Endometrial microvascular endothelial cells (primary cell): ENCODE data around the gene JPT2. TPM values are rescaled to one million over a fixed set of nuclear protein-coding genes. Genes with fewer than 3 reads are reported as not detected.
"Not testable (repeated sequence)": the region's sequence is repeated elsewhere in the genome, so short reads cannot be mapped to it uniquely, and the experiment has no call there.

ENCODE experiments used
- in situ Hi-C: cut with HindIII; loops from 2 replicates; pipeline ENCODE4 v1.10.0; 2017; ENCODE audit warnings: low sequenced_read_pairs, low pct_unique_long_range_greater_than_20kb; ENCODE audit errors: inconsistent ontology term
- total RNA-seq: library from RNA; depleted of rRNA; stranded (reverse); fragments of >200 nt; gene quantifications from one replicate; pipeline ENCODE4 v1.2.3, GENCODE V29; 2015; ENCODE audit errors: inconsistent ontology term

The JPT2 gene
- total RNA-seq, 1 donor from 2014 or later = 85.9 TPM

- in situ Hi-C loops = no loop called here
Measured at GRCh38 chr16:1700246-1700645, 22.2 kb downstream of the JPT2 start.

GRCh38 chr16:1701216-1701878 is 23.3 kb downstream of the JPT2 start:
- in situ Hi-C loops = no loop called here

- in situ Hi-C loops = not testable (repeated sequence)
Measured at GRCh38 chr16:1705324-1705687, 27.2 kb downstream of the JPT2 start.

GRCh38 chr16:1705688-1706385 is 27.8 kb downstream of the JPT2 start, which contains the start of gene MAPK8IP3:
Gene MAPK8IP3 (plus strand): TSS chr16:1706195. CDS start chr16:1706340, 145 bp downstream.
- in situ Hi-C loops = no loop called here

GRCh38 chr16:1706386-1707192 is 28.5 kb downstream of the JPT2 start:
- in situ Hi-C loops = no loop called here

- in situ Hi-C loops = no loop called here
Measured at GRCh38 chr16:1707193-1707790, 29.2 kb downstream of the JPT2 start.

- in situ Hi-C loops = no loop called here
Measured at GRCh38 chr16:1708083-1708767, 30.1 kb downstream of the JPT2 start.

- in situ Hi-C loops = no loop called here
Measured at GRCh38 chr16:1708768-1709180, 30.7 kb downstream of the JPT2 start.

GRCh38 chr16:1709356-1709755 is 31.3 kb downstream of the JPT2 start:
- in situ Hi-C loops = no loop called here

GRCh38 chr16:1710811-1711507 is 32.9 kb downstream of the JPT2 start:
- in situ Hi-C loops = no loop called here

GRCh38 chr16:1712791-1713261 is 34.7 kb downstream of the JPT2 start:
- in situ Hi-C loops = no loop called here

- in situ Hi-C loops = no loop called here
Measured at GRCh38 chr16:1713331-1713730, 35.3 kb downstream of the JPT2 start.

GRCh38 chr16:1713933-1714332 is 35.9 kb downstream of the JPT2 start:
- in situ Hi-C loops = no loop called here

- in situ Hi-C loops = no loop called here
Measured at GRCh38 chr16:1715220-1715619, 37.1 kb downstream of the JPT2 start.

GRCh38 chr16:1718236-1718635 is 40.2 kb downstream of the JPT2 start:
- in situ Hi-C loops = not testable (repeated sequence)

- in situ Hi-C loops = not testable (repeated sequence)
Measured at GRCh38 chr16:1719559-1720229, 41.6 kb downstream of the JPT2 start.

GRCh38 chr16:1721372-1721771 is 43.3 kb downstream of the JPT2 start:
- in situ Hi-C loops = no loop called here
